ENCODE data around the gene DMXL2. TPM values are rescaled to one million over a fixed set of nuclear protein-coding genes. Genes with fewer than 3 reads are reported as not detected.

The DMXL2 gene
- total and polyA plus RNA-seq, 9 of the 15 experiments (the other 6 are each of a cell fraction or from before 2014, with no cell fraction given), result 9.3 to 57.7 (median 30.7) TPM

DNA sequence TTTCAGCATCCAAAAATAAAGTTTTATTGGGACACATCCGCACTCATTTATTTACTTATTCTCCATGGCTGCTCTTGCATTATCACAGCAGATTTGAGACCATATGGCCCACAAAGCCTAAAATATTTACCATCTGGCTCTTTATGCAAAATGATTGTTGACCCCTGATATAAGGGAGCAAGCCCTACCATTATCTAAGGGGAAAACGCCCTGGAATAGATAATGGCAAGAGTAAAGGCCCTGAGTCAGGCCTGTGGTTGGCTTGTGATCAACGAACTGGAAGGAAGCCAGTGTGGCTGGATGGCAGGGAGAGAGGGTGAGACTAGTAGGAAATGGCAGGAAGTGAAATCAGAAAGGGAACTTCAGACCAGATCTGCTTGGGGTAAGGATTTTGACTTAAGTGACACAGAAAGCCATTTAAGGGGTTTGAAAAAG is 24.6 kb upstream of the DMXL2 start (continued):
- TF ChIP-seq, protein P1, sequence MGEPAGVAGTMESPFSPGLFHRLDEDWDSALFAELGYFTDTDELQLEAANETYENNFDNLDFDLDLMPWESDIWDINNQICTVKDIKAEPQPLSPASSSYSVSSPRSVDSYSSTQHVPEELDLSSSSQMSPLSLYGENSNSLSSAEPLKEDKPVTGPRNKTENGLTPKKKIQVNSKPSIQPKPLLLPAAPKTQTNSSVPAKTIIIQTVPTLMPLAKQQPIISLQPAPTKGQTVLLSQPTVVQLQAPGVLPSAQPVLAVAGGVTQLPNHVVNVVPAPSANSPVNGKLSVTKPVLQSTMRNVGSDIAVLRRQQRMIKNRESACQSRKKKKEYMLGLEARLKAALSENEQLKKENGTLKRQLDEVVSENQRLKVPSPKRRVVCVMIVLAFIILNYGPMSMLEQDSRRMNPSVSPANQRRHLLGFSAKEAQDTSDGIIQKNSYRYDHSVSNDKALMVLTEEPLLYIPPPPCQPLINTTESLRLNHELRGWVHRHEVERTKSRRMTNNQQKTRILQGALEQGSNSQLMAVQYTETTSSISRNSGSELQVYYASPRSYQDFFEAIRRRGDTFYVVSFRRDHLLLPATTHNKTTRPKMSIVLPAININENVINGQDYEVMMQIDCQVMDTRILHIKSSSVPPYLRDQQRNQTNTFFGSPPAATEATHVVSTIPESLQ (CRISPR knock-in tag; IDR thresholded peaks at IDR 0.05), result no peak
- TF ChIP-seq FOXJ3 (CRISPR knock-in tag; IDR thresholded peaks at IDR 0.05) (no peak), MCM2 (IDR thresholded peaks at IDR 0.05; ENCODE audit: low read depth) (no peak), ZNF274 (IDR thresholded peaks at IDR 0.05; ENCODE audit: borderline replicate concordance, low read depth, low read length) (no peak), ID3 (CRISPR knock-in tag; IDR thresholded peaks at IDR 0.05) (no peak), ID3 (tag; IDR thresholded peaks at IDR 0.05) (0 out of 2 replicates have a peak, but pooled peaks have one; percentile 50), NCOA4 (IDR thresholded peaks at IDR 0.05; ENCODE audit: partially characterized antibody) (no peak), TGIF2 (CRISPR knock-in tag; IDR thresholded peaks at IDR 0.05) (no peak), CBFA2T3 (IDR thresholded peaks at IDR 0.05) (peak; percentile 99), HMG20B (CRISPR knock-in tag; IDR thresholded peaks at IDR 0.05) (no peak), HMGN3 (IDR thresholded peaks at IDR 0.05; ENCODE audit: borderline replicate concordance, extremely low read depth, insufficient read length, low read depth, low read length) (peak; percentile 89), YY1 (IDR thresholded peaks at IDR 0.05; ENCODE audit: borderline replicate concordance in 1 of 3, control insufficient read depth in 1 of 3, extremely low read depth in 1 of 3, insufficient read depth in 3 of 3, insufficient read length in 1 of 3, insufficient replicate concordance in 2 of 3, low read depth in 1 of 3, low read length in 2 of 3) (peak in 1 of 3 experiments; percentile 30), SETDB1 (IDR thresholded peaks at IDR 0.05; ENCODE audit: low read length) (no peak), MBD2 (IDR thresholded peaks at IDR 0.05; ENCODE audit: borderline replicate concordance, low read depth) (peak; percentile 77), MIER1 (IDR thresholded peaks at IDR 0.05; ENCODE audit: low read depth) (no peak)
- TF ChIP-seq, protein P2, sequence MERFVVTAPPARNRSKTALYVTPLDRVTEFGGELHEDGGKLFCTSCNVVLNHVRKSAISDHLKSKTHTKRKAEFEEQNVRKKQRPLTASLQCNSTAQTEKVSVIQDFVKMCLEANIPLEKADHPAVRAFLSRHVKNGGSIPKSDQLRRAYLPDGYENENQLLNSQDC (CRISPR knock-in tag; IDR thresholded peaks at IDR 0.05), result no peak
